ENCODE data around the gene RNF121. TPM values are rescaled to one million over a fixed set of nuclear protein-coding genes. Genes with fewer than 3 reads are reported as not detected.
A peak's percentile ranks its signal among the peaks of the same experiment; 100 is the strongest.

Gene RNF121
- total RNA-seq, 4 donors from 2014 or later = 13.1 to 25.8 (median 21.5) TPM

DNA sequence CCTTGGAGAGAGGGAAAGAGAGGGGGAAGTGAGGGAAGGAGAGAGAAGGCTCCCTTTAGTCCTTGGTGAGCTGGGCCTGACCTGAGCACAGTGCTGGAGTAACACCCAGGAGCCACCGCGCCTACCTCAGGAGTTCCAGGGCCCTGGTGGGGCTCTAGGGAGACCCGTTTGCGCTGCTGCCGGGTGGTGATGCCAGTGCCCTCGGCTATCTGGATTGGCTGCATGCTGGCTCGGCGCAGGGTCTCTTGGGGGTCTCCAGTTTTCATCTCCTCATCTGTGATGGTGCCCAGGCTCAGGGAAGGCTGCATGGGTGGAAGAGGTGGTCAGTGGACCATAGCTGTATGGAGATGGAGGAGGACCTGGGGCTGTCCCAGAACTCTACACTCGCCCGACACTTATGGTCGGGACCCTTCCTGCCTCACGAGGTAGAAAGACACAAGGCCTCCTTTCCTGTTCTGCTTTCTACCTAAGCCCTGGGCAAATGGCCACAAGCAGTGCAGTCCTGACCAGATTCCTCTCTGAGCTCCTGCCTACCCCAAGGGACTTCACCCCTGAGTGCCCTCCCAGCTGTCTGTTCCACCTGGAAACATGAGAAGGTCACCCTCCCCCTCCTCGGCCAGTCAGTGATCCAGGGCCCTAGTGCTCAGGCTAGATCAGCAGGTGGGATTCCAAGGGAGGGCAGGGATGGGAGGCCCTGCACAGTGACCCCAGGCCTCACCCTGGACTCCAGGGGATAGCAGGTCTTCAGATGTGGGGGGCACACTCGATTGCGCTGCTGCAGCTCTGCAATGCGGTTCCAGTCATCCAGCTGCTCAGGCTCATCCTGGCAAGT, 75.9 kb downstream of the RNF121 start:
- WGBS, 2 donors (ENCODE audit: low coverage in 1 of 2) = 72% methylated on average over 4 of the region's 16 CpGs; no CpG with 5 or more reads in 1 of the 2 donors
- H3K9me3 ChIP-seq = no peaks in the 10 kb centered on the region
- H3K27me3 ChIP-seq = no peaks in the 10 kb centered on the region
- peak overlapping the region in 3 of 4 donors; percentile 9 to 61 (median 28) for H3K27ac ChIP-seq
- peaks cover 4 to 50% (median 5%) of the 10 kb centered on the region in 3 donors for H3K4me1 ChIP-seq
- ATAC-seq = no peak
- TF ChIP-seq EP300 (IDR thresholded peaks at IDR 0.05) (no peak), POLR2A (IDR thresholded peaks at IDR 0.05) (no peak), POLR2AphosphoS5 (IDR thresholded peaks at IDR 0.05) (no peak)
- TF ChIP-seq, protein P1, sequence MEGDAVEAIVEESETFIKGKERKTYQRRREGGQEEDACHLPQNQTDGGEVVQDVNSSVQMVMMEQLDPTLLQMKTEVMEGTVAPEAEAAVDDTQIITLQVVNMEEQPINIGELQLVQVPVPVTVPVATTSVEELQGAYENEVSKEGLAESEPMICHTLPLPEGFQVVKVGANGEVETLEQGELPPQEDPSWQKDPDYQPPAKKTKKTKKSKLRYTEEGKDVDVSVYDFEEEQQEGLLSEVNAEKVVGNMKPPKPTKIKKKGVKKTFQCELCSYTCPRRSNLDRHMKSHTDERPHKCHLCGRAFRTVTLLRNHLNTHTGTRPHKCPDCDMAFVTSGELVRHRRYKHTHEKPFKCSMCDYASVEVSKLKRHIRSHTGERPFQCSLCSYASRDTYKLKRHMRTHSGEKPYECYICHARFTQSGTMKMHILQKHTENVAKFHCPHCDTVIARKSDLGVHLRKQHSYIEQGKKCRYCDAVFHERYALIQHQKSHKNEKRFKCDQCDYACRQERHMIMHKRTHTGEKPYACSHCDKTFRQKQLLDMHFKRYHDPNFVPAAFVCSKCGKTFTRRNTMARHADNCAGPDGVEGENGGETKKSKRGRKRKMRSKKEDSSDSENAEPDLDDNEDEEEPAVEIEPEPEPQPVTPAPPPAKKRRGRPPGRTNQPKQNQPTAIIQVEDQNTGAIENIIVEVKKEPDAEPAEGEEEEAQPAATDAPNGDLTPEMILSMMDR (IDR thresholded peaks at IDR 0.05) = no peak
- H3K4me3 ChIP-seq = no peak overlapping the region
- peaks cover 0 to 92% of the 10 kb centered on the region in 2 donors for H3K36me3 ChIP-seq

DNA sequence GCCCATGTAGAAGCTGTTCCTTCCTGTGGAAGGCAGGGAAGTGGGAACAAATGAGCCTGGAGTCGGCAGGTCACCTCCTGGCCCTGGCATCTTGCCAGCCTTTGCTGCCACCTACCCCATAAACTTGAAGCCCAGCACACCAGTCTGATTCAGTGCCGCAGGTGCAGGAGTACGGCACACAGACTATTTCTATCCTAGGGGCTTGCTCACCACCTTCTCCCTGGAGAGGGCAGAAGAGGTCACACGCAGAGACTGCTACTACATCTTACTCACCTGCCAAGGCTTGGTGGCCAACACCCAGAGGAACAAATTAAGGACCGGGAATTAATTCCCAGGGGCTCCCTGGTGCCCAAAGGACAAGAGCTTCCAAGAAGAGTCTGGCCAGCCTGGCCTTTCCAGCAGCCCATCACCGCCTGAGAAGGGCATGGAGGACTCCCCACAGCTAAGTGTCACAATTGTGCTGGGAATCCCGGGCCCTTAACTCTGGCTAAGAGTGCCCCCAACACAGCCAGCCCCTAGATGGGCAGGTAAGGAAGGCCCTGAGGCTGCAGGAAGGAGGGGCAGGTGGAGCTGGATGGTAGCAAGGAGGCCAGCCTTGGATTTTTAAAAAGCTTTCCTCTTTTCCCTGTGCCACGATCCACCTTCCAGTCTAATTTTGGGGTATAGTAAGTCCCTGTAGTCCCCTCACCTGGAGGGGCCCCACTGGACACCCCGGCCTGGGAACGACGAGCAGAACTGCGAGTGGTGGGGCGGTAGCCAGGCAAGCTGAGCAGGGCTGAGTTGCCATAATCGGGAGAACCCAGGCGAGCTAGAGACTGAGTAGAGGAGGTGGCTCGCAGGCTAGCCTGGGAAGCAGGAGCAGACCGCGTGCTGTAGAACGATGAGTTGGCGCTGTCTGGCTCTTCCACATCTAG, 76.8 kb downstream of the RNF121 start:
- 100% methylated on average over 4 of the region's 20 CpGs; no CpG with 5 or more reads in 1 of the 2 donors for WGBS, 2 donors (ENCODE audit: low coverage in 1 of 2)
- H3K27ac ChIP-seq = peak overlapping the region in 3 of 4 donors; percentile 9 to 61 (median 28)
- H3K4me3 ChIP-seq = no peak overlapping the region
- ATAC-seq = no peak
- peaks cover 0 to 100% of the 10 kb centered on the region in 2 donors for H3K36me3 ChIP-seq
- H3K4me1 ChIP-seq = peaks cover 0 to 44% (median 0%) of the 10 kb centered on the region in 3 donors
- TF ChIP-seq, protein P1 (IDR thresholded peaks at IDR 0.05) = no peak
- no peak for TF ChIP-seq POLR2A (IDR thresholded peaks at IDR 0.05)
- TF ChIP-seq POLR2AphosphoS5 (IDR thresholded peaks at IDR 0.05) = peak; percentile 17
- no peaks in the 10 kb centered on the region for H3K27me3 ChIP-seq
- no peaks in the 10 kb centered on the region for H3K9me3 ChIP-seq

DNA sequence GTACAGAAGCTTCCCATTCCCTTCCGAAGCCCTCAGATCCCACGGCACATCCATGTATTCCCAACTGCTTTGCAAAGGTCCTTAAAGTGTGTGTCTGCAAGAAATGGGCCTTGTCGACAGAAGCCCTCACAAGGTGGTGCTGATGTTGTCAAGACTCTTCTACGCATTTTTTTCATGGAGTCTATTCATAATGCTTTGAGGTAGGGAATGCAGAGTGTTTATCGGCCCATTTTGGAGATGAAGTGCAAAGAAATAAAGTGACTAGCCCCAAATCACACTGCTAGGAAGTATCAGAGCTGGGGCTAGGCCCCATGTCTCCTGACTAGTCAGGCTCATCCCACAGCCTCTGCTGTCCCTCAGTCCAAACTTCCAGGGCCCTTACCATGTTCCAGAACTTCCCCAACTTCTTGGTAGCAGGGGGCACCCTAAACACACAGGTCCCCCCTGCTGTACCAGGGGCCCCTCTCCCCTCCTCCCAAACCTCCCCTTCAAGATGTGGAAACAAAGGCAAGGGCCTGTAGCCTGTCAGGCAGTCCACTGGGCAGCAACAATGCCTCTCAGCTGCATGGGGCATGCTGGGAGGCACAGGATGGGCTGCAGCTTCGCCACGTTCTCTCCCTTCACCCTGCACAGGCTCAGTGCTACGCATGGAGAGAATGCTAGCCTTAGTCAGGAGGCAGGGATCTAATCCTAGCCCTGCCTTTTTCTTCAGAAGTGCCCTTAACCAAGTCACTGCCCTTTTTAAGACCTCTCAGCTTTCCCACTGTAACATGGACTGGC, 77.7 kb downstream of the RNF121 start:
- ATAC-seq = no peak
- H3K27ac ChIP-seq = peak overlapping the region in 1 of 4 donors; percentile 61
- H3K36me3 ChIP-seq = peaks cover 0 to 100% of the 10 kb centered on the region in 2 donors
- no peaks in the 10 kb centered on the region for H3K27me3 ChIP-seq
- TF ChIP-seq POLR2AphosphoS5 (IDR thresholded peaks at IDR 0.05) (no peak), EP300 (IDR thresholded peaks at IDR 0.05) (no peak), POLR2A (IDR thresholded peaks at IDR 0.05) (no peak)
- TF ChIP-seq, protein P1 (IDR thresholded peaks at IDR 0.05) = no peak
- H3K4me3 ChIP-seq = no peak overlapping the region
- H3K4me1 ChIP-seq = peaks cover 0 to 44% (median 0%) of the 10 kb centered on the region in 3 donors
- no peaks in the 10 kb centered on the region for H3K9me3 ChIP-seq
- 60% methylated on average over 6 of the region's 8 CpGs; no CpG with 5 or more reads in 1 of the 2 donors for WGBS, 2 donors (ENCODE audit: low coverage in 1 of 2)

DNA sequence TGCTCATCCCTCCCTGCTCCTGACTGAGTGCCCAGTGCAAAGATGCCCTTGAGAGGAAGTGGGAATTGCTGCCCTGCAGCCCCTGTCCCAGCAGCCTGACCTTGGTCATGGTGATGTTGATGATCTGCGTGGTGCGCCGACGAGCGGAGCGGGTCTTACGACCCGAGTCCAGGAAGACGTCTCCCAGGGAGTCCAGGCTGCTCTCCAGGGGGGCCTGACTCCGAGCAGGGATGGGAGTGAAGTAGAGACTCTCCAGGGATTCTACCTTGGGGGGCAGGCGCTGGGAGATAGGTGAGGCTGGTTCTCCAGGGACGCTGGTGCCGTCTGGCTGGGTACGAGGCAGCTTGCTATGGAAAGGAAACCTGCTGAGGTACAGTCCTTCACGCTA, 78.2 kb downstream of the RNF121 start:
- Histone ChIP-seq H3K9me3 (no peaks in the 10 kb centered on the region), H3K27ac (peak overlapping the region in 1 of 4 donors; percentile 61), H3K4me1 (peaks cover 0 to 44% (median under 1%) of the 10 kb centered on the region in 3 donors), H3K36me3 (peaks cover 0 to 100% of the 10 kb centered on the region in 2 donors), H3K4me3 (no peak overlapping the region), H3K27me3 (no peaks in the 10 kb centered on the region)
- TF ChIP-seq POLR2AphosphoS5 (IDR thresholded peaks at IDR 0.05) = no peak
- TF ChIP-seq, protein P1 (IDR thresholded peaks at IDR 0.05) = no peak
- TF ChIP-seq EP300 (IDR thresholded peaks at IDR 0.05) = no peak
- no peak for TF ChIP-seq POLR2A (IDR thresholded peaks at IDR 0.05)
- ATAC-seq = no peak
- WGBS, 2 donors (ENCODE audit: low coverage in 1 of 2) = 57 to 75% methylated on average over 4 of the region's 15 CpGs
